Mammary epithelial cell (primary cell): ENCODE data around the gene OR10G2.

Source experiments
- CTCF ChIP-seq, 2 donors: IDR thresholded peaks in 1 of 2; conservative IDR thresholded peaks in 1 of 2; 2 replicates each; pipeline ENCODE4 v1.5.1; 2011 to 2012; ENCODE audit warnings: inconsistent platforms in 2 of 2, low read length in 2 of 2, mild to moderate bottlenecking in 2 of 2, control low read depth in 1 of 2, low read depth in 1 of 2; ENCODE audit not compliant: insufficient read depth in 1 of 2; ENCODE audit errors: extremely low read depth in 1 of 2
- EZH2 ChIP-seq: IDR thresholded peaks from 2 replicates; pipeline ENCODE4 v1.6.1; 2012; ENCODE audit warnings: low read length, inconsistent platforms, borderline replicate concordance

GRCh38 chr14:21654215-21654614 lies 19.5 kb upstream of the OR10G2 start:
- TF ChIP-seq EZH2 = no peak
- TF ChIP-seq CTCF (conservative IDR thresholded peaks at IDR 0.05 in 1 of 2, IDR thresholded peaks at IDR 0.05 in 1 of 2; ENCODE audit: extremely low read depth in 1 of 2, insufficient read depth in 1 of 2, low read depth in 1 of 2, low read length in 2 of 2) = no peak
